GM19238 (cell line): ENCODE results near the gene PTP4A1.

Experiments
- DNase-seq: peaks from one replicate; pipeline ENCODE4 v3.0.0; 2011; ENCODE audit warnings: low spot score; ENCODE audit not compliant: insufficient read length

PTP4A1 gene

GRCh38 chr6:63556369-63556768 is 15.9 kb upstream of the PTP4A1 start:
- no peak for DNase-seq

GRCh38 chr6:63558278-63558677 is 14.0 kb upstream of the PTP4A1 start:
- no peak for DNase-seq

- DNase-seq, result no peak
These were observed 11.4 kb upstream of the PTP4A1 start for GRCh38 chr6:63560801-63561287.

GRCh38 chr6:63561288-63561687 is 11.0 kb upstream of the PTP4A1 start:
- DNase-seq, result no peak

DNA sequence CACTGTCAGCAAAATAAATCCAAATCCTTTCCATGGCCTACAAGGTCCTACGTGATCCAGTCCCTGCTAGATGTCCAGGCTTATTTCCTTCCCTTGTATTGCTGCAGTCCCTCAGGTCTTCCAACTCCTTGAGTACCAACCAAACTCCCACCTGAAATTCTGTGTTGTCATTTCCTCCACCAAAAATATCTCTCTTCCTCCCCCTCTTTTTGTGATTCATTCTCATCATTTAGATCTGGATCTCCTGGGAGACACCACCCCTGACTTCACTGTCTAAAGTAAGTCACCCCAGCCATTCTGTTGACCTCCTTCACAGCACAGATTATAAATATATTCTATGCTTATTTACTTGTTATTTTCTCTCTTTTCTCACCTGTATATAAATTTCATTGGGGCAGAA is 9.0 kb upstream of the PTP4A1 start:
- DNase-seq, result no peak

DNA sequence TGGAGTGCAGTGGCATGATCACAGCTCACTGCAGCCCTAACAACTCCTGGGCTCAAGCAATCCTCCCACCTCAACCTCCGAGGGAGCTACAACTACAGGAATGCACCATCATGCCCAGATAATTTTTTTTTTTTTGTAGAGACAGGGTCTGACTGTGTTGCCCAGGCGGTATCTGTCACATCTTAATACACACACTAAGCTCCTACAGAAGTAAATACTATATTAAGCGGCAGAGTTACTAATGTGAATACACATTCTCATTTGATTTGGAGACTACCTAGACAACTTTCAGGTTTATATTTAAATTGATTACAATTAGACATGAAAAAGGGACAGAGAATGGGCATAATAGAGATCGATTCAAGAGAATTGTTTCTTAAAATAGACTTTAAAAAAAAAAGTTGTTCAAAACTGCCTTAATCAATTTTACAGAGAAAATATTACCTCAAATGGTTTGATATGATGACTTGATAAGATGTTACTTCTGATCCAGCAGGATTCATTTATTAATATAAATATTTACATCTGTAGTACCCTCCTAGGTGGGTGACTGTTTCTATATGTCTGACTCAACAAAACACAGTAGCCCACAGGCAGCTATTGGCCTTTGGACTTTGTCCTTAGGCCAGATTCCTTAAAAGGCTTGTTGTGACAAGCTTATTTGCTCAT is 7.1 kb upstream of the PTP4A1 start:
- DNase-seq, result no peak

DNA sequence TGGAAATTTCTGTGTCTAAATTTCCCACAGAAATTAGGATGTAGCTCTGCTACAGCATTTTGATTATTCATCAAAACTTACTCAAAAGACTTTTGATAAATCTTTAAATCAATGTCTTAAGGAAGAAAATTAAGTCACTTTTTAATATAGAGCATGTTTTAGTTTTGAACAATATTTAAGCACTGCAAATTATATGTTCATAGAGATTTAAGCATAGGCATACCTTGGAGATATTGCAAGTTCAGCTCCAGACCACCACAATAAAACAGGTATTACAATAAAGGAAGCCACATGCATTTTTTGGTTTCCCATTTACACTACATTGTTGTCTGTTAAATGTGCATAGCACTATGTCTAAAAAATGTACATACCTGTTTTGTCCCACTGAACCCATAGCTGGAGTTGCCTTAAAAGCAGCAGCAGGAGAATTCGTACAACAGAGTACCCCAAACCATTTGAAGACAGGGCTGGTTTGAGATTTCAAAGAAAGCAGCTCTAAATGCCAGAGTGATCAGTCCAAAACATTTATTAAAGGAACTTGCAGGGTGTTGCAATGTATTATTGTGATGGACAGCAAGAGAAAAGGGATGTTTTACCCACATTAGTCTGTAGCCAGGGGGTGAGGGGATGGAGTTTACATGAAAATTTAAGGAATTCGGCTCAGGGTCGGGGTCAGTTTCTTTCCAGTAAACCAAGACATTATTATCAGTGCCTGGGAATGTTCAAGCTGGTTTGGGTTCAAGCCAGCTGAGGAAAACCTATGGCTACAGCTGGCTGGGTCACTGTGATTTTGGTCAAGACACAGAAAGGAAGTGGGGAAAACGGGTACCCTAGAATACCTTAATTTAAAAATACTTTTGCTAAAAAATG is 6.3 kb upstream of the PTP4A1 start:
- no peak for DNase-seq

DNA sequence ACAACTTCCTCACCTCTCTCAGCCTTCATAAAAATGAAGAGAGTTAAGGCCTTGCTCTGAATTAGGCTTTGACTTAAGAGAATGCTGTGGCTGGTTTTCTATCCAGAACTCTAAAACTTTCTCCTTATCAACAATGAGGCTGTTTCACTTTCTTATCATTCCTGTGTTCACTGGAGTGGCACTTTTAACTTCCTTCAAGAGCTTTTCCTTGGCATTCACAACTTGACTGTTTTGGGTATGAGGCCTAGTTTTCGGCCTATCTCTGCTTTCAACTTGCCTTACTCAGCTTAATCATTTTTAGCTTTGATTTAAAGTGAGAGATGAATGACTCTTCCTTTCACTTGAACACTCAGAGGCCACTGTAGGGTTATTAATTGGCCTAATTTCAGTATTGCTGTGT is 4.3 kb upstream of the PTP4A1 start:
- no peak for DNase-seq

- no peak for DNase-seq
These were observed 778 bp upstream of the PTP4A1 start for GRCh38 chr6:63571361-63572043.

GRCh38 chr6:63572747-63573075 is 431 bp downstream of the PTP4A1 start:
- peak; percentile 3 for DNase-seq

GRCh38 chr6:63573076-63573898 is 1.0 kb downstream of the PTP4A1 start:
- peak; percentile 24 for DNase-seq

DNA sequence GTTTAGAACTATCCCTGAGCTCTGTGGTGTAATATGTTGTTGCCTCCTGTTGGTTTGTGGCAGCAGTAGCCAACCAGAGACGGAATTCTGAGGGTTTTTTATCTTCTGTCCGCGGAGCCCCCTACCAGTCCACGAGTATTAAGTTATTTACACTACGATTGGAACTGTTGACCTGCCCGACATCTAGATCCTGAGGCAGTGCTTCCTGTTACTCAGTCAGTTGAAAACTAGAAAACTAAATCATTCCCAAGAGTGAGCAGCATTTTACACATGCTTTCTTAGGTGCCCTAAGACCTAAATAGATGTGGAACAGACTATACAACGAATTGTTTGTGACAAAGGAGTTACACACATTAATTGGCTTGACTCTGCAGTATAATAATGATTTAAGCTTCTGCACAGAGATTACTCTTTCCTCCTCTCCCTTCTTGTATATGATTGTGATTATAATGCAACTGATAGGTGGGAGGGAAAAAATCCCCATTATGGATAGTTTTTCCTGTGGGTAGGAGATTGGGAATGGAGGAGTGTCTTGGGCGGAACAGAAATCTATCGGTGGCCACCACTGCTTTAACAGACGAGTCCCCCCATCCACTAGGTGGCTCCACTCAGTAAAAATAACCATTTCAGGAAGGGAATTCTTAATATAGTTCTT is 1.7 kb downstream of the PTP4A1 start:
- no peak for DNase-seq

- no peak for DNase-seq
These were observed 2.2 kb downstream of the PTP4A1 start for GRCh38 chr6:63574554-63574900.

GRCh38 chr6:63576147-63576772 is 4.0 kb downstream of the PTP4A1 start:
- DNase-seq, result no peak

GRCh38 chr6:63576985-63577712 is 4.9 kb downstream of the PTP4A1 start:
- DNase-seq, result no peak

- no peak for DNase-seq
These were observed 6.5 kb downstream of the PTP4A1 start for GRCh38 chr6:63578757-63579156.

DNA sequence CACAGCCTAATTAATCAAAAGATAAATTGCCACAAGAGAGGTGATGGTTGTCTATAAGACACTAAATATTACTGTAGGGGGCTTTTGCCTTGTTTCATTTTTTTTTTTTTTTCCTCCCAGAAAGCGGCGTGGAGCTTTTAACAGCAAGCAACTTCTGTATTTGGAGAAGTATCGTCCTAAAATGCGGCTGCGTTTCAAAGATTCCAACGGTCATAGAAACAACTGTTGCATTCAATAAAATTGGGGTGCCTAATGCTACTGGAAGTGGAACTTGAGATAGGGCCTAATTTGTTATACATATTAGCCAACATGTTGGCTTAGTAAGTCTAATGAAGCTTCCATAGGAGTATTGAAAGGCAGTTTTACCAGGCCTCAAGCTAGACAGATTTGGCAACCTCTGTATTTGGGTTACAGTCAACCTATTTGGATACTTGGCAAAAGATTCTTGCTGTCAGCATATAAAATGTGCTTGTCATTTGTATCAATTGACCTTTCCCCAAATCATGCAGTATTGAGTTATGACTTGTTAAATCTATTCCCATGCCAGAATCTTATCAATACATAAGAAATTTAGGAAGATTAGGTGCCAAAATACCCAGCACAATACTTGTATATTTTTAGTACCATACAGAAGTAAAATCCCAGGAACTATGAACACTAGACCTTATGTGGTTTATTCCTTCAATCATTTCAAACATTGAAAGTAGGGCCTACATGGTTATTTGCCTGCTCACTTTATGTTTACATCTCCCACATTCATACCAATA is 7.8 kb downstream of the PTP4A1 start:
- DNase-seq, result no peak

DNA sequence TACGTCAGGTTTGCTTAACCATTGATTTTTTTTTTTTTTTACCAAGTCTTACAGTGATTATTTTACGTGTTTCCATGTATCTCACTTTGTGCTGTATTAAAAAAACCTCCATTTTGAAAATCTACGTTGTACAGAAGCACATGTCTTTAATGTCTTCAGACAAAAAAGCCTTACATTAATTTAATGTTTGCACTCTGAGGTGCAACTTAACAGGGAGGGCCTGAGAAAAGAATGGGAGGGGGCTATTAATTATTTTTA is 8.4 kb downstream of the PTP4A1 start:
- DNase-seq, result no peak

DNA sequence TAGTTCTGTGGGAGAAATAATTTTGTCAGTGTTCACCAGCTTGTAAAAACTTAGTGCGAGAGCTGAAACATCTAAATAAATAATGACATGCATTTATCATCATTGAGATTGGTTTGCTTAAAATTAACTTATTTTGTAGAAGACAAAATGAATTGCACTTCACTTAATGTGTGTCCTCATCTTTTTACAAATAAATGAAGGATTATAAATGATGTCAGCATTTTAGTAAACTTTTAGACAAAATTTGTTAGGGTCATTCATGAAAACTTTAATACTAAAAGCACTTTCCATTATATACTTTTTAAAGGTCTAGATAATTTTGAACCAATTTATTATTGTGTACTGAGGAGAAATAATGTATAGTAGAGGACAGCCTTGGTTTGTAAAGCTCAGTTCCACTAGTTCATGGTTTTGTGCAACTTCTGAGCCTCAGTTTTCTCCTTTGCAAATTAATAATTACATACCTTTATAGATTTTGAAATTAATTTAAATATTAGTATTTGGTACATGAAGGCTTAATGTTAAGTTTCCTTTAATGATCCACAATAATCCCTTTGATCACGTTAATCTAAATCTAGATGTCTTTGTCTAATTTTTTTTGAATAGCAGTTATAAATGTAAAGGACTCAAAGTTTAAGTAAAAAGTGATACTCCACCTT is 9.2 kb downstream of the PTP4A1 start:
- DNase-seq, result no peak
